NCI-H524 treated with DMSO at 0.1 percent for 48 hours (cell line): Measurements from ENCODE around the gene PRCC.

Source experiments
- DNase-seq: peaks from one replicate; lab custom pipeline; 2025; lab: John Stamatoyannopoulos, UW

The PRCC gene, protein sequence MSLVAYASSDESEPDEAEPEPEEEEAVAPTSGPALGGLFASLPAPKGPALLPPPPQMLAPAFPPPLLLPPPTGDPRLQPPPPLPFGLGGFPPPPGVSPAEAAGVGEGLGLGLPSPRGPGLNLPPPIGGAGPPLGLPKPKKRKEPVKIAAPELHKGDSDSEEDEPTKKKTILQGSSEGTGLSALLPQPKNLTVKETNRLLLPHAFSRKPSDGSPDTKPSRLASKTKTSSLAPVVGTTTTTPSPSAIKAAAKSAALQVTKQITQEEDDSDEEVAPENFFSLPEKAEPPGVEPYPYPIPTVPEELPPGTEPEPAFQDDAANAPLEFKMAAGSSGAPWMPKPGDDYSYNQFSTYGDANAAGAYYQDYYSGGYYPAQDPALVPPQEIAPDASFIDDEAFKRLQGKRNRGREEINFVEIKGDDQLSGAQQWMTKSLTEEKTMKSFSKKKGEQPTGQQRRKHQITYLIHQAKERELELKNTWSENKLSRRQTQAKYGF

GRCh38 chr1:156767101-156767878, at the start of gene PRCC:
PRCC (plus strand) TSS chr1:156767535; CDS start chr1:156767772, 237 bp downstream.
- DNase-seq: peak; percentile 97

DNA sequence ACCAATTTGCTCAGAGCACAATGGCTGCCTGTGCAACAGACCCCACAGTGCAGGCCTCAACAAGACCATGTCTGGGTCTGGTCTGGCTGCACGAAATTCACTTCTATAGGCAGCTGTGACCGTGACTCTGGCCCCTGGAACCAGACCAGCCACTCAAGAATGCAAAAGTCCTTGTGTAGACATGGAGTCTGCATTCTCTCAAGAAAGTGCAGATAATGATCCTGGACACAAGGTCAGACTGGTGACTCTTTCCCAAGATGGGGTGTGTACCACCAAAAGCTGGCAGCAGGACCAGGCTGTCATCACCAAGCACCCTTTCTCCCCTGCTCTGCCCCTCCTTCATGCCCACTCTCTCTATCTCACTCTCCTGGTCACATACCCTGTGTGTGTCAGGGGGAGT, 46.2 kb upstream of the PRCC start:
- DNase-seq: no peak

DNA sequence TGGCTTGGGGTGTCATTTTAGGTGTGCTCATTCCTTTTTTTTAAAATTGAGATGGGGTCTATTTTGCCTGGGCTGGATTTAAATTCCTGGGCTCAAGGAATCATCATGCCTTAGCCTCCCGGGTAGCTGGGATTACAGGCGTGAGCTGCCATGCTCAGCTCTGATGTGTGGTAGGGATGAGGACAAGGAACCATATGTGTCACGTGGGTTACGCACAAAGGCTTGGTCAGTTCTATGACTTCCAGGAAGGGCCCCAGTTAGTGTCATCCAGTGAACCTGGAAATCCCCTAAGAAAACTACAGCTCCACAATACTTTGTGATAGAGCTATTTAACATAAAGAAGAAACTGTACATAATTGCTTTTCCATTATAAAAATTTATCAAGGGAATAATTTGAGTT, 45.8 kb upstream of the PRCC start:
- no peak for DNase-seq

DNA sequence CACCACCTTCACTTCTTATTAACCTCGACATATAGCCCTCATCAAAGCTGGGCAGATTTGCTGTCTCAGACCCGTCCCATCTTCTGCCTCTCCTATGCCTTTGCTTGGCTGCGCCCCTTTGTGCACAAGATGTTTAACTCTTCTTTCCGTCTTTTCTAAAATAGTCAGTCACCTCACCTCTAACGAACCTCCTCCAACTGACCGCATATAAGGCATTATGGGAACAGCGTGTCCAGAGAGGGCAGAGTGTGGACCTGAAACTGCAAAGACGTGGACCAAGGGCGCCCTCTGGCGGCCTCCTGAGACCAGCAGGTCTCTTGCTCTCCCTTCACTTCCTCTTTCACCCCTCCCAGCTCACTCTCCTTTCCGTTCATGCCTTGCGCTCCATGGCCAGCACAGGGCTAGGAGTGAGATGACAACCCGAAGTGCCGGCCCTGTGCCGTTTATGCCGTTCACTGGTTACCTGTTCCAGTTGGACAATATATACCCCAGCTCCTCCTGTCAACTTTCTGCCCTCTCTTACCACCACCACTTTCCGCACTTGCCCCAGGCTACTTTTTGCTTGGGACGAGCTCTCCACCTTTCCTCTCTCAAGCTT, 41.6 kb upstream of the PRCC start:
- peak; percentile 30 for DNase-seq

GRCh38 chr1:156726549-156727226, 40.6 kb upstream of the PRCC start:
- DNase-seq: no peak

DNA sequence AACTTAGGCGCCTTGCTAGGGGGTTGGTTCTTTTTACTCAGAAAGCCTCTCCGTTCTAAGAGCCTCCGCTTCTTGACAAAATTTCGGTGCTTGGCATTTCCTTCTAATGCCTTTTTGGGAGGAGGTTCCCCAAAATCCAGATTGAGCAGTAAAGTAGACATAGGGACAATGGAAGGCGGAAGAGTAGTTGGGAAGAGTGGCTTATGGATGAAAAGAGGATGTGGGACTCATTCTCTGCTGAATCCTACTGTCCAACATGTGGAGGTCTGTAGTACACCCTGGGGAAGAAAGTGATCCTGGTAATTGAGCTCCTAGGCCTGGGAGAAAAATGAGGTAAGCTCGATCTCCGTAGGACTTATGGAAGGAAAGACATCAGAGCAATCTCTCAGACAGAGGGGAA, 39.8 kb upstream of the PRCC start:
- no peak for DNase-seq

- DNase-seq: no peak
These were observed 39.3 kb upstream of the PRCC start, which contains the start of gene METTL25B for GRCh38 chr1:156727926-156728598. METTL25B (plus strand) TSS chr1:156728469; CDS start chr1:156729105, 636 bp downstream.

DNA sequence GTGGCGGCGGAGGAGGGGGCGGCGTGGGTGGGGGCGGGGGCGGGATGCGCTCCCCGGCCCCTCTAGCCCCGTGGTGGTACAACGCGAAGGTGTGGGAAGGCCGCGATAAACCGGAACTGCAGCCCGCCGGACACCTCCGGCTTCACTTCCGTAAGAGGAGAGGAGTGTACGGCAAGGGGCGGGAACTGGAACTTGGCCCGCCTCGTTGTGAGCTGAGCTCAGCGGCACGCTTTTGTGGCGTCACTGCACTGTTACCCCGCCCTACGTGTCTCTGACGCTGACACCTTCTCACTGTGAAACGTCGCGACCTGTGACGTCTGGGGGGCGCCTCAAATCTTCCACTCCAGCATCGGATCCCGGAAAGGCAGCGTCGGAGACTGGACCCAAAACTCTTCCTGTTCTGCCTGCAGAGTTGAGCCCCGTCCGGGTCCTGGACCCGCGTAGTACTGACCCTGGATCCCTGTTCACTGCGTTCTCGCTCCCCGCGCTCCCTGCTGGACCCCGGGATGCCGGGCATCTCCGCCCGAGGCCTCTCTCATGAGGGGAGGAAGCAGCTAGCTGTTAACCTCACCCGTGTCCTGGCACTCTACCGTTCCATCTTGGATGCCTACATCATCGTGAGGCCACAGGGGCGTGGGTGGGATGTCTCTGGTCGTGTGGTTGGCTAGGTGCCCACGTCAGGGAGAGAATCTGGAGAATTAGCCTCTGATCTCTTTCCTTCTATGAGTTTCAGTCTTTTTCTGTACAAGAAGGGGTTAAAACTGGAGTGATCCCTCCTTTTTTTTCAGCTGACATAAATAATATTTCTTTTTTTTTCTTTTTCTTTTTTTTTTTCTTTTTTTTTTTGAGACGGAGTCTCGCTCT, 38.5 kb upstream of the PRCC start, which contains the start of gene ISG20L2:
Gene ISG20L2, minus strand, starts transcription at position 168 of the 864 bp plus-strand sequence. CDS start 1,114 bp downstream, outside the sequence.
- DNase-seq: peak; percentile 63

DNA sequence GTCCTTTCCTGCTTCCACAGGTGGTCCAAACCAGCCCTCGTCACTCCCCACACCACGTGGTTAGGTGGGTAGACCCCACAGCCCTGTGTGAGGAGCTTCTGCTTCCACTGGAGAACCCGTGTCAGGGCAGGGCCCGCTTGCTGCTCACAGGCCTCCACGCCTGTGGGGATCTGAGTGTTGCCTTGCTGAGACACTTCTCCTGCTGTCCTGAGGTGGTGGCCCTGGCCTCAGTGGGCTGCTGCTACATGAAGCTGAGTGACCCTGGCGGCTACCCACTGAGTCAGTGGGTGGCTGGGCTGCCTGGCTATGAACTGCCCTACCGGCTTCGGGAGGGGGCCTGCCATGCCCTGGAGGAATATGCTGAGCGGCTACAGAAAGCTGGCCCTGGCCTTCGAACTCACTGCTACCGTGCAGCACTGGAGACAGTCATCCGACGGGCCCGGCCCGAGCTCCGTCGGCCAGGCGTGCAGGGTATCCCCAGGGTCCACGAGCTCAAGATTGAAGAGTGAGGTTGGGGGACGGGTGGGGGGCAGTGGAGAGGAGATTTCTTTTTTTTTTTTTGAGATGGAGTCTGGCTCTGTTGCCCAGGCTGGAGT, 33.2 kb upstream of the PRCC start:
- no peak for DNase-seq

DNA sequence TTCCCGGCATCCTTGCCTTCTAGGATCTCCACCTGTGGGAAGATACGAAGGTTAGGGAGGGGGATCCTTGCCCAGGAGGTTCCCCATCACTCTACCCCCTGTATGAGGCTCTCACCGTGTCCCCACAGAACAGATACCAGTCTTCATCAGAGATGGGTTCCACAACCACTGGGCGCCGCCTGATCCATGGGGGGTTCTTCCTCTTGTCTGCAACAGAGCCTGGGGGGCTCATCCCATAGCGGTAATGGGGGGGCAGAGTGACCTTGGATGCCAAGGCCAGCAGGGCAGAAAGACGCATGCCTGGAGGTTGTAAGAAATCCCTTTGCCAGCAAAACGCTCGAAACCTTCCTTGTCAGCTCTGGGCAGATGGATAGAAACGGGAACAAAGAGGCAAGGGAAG, 28.9 kb upstream of the PRCC start:
- DNase-seq: no peak

GRCh38 chr1:156738916-156739315, 28.4 kb upstream of the PRCC start:
- no peak for DNase-seq

DNA sequence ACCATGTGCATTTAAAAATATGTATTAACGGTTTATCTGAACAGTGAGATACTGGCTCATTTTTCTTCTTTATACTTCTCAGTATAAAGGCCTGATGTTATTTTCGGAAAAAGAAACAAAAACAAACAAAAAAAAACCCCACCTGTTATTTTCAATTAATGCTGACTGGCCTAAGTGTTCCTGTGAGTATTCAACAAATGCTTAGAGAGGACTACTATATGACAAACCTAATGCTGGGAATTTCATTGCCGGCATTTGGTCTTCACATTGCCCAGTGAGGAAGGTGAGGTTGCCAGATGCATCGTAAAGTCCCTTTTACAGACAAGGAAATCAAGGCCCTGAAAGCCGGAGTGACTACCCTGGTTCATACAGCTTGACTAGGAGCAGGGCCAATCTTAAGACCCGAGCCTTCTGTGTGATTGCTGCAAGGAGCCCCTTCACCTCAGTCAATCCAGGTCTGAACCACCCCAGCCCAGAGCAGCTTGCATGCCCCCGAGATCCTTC, 27.0 kb upstream of the PRCC start:
- DNase-seq: no peak

GRCh38 chr1:156740741-156741480, 26.4 kb upstream of the PRCC start, which contains the start of gene MRPL24:
MRPL24 (minus strand) TSS chr1:156741088; CDS start chr1:156738704, 2,384 bp downstream.
- peak; percentile 96 for DNase-seq

DNA sequence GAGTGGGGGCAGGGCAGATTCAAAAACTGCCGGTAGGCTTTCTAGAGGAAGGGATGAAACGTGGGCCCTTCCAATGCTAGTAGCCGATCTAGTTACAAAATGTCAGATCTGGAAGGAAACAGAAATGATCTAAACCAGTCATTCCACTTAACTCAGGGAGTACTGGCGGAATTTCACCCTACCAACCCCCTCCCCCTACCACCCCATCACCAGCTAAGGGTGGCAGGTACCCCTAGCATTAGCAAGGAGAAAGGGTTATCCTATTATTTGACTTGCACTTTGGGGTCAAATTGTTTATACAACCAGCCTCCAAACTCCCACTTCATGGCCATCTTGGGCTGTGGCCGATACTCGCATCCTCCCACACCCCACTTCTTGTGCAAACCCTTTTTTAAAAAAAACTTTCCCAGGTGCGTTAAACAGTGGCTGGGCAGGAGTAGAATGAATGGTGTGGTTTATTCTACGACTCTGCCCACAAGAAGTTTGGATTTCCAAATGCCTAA, 25.8 kb upstream of the PRCC start:
- DNase-seq: no peak

- no peak for DNase-seq
These were observed 25.3 kb upstream of the PRCC start for GRCh38 chr1:156742017-156742416.

DNA sequence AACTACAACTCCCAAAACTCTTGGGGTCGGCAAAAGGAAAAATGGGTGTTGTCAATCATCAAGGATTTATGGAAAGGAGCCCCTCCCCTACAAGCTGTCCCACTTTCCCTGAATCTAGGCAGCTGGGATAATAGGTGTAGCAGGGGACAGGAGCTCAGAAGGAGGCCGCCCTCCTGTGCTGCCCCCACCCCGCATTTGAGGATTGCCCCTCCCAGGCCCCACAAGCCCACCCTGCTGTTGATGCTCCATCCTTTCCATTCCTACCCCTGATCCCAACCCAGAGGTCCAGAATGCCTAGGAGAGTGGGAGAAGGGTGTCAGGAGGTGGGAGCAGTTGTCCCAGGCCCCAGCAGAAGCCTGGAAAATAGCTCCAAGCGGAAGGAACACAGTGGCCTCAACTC, 24.5 kb upstream of the PRCC start:
- no peak for DNase-seq

DNA sequence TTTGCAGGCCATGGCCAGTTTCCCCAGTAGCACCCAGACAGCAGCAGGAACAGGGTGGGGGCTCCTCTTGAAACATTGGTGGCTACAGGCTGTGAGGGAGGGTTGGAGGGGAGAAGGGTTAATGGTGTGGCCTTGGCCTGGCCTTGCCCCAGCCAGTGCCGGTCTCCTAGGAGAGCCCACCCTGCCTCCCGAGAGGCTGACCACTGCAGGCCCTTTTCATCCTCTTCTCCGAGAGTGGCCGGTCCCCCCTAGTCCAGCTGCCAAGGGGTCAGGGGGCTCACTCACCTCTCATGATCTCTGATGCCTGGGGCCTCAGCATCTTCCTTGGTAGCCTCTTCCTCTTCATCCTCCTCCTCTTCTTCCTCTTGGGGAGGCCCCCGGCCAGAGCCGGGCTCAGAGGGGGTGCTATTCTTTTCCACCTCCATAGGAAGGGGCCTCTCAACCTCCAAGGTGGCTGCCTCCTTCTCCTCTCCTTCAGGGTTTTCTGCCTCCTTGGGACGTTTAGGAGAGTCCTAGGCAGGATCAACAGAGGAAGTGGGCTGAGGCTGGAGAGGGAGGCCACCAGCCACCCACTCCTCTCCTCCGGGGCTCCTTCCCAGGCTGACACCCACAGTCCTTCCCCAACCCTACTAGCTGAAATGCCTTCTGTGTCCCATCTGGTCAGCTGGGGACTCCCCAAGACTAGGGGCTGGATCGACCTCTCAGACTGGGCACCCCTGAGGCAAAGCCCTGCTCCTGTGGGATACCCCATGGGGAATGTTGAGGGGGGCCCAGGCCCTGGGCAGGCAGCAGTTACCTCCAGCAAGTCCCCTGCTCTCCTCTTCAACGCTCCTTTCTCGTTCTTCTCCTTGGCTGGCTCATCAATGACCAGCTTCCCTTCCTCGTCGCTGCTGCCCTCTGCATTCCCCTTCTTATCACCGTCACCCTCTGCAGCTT, 23.7 kb upstream of the PRCC start:
- DNase-seq: no peak
